HG02852 (cell line): Measurements from ENCODE around the gene SPTLC1.
"Not testable (repeated sequence)": the region's sequence is repeated elsewhere in the genome, so short reads cannot be mapped to it uniquely, and the experiment has no call there.

Experiments
- ATAC-seq: cut with Tn5 transposase; IDR thresholded peaks from one replicate; pipeline ENCODE4 v1.9.1; 2021; ENCODE audit warnings: mild to moderate bottlenecking, moderate library complexity; ENCODE audit not compliant: unreplicated experiment

SPTLC1 gene

DNA sequence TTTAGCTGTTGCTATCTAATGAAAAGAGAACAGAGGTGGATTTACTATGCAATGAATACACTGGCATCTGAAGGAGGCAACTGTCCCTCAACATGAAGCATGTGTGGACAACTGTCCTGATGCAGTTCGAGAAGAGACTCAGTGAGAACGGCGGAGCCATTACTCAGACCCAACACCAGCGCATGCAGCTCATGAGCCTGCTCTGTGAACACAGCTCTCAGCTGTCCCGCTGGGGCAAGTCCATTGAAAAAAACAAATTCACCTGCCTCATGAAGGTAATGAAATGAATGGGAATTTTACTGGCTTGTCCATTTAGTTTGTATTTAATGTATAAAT is 78.8 kb downstream of the SPTLC1 start:
- no peak for ATAC-seq

DNA sequence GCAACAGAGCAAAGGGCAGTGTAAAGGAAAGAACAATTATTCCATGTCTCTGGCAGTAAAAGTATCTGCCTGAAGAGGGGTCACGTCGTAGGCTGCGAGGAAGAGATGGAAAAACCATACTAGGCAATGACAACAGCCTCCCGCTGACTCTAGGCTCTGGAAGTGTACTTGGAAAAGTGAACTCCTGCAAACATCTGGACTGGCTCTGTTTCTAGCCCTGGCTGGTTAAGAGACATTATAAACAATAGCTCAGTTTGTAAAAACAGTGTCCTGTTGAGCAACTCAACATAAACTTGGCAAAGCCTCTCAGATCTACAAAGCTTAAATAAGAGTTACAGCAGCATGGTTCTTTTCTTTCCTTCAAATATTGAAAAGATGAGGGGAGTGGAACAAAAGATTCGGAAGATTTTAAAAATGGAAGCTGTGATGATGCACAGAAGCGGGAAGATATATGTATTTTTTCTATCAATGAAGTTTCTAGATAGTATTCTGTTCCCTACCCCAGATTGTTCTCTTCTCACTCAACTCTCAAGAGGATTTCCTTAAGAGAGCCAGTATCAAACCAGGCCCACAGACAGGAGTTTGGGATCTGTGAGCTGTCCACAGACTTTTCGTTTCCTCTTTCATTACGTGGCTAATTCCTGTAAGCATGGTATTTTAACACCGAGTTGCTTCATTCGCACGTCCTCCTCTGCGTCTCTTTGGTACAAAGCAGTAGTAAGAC is 79.4 kb downstream of the SPTLC1 start:
- ATAC-seq = no peak

- no peak for ATAC-seq
These were observed 80.1 kb downstream of the SPTLC1 start for GRCh38 chr9:92035146-92035545.

GRCh38 chr9:92033991-92034390 is 81.2 kb downstream of the SPTLC1 start:
- ATAC-seq = no peak

DNA sequence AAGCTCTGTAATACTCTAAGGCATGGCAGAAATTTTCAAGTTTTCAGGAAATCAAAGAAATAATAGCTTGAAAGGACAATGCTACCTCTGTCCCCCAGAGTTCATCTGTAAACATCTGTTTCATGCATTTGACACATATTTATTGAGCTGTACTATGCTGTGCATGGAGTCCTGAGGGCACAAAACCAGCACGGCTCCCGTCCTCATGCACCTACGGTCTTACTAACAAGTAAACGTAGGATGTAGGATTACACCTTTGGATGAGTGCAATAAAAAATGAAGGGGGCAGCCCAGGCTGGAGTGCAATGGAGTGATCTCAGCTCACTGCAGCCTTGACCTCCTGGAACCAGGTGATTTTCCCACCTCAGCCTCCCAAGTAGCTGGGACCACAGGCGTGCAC is 81.9 kb downstream of the SPTLC1 start:
- no peak for ATAC-seq

GRCh38 chr9:92032891-92033290 is 82.3 kb downstream of the SPTLC1 start:
- no peak for ATAC-seq

DNA sequence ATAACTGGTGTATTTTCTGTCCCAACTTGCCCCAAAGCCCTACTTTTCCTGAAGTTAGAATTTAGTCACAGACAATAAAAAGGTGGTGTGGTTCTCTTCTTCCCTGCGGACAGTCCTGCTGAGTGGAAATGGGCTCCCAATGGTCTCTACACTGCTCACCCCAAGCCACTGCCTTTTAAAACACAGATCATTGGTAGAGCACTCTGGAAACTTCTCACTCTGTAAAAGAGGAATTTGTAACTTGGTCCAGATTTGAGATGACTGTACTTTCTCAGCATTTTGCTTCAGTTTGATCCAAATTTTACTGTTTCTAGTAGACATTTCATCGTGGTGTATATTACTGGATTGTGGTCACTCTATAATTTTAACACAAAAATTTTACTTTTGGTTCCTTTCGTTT is 84.8 kb downstream of the SPTLC1 start:
- no peak for ATAC-seq

DNA sequence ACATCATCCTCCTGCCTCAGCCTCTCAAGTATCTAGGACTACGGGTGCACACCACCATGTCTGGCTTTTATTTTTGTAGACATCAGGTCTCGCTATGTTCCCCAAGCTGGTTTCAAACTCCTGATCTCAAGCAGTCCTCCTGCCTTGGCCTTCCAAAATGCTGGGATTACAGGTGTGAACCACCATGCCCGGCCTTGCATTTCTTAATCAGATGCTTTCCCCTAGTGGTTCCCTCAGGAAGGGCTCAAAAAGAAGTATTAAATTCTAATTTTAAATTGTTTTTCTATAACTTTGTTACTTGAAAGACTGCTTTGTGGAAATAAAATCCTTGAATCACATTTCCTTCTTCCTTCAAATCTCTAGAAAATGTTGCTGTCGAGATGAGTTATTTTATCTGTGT is 85.7 kb downstream of the SPTLC1 start:
- no peak for ATAC-seq

DNA sequence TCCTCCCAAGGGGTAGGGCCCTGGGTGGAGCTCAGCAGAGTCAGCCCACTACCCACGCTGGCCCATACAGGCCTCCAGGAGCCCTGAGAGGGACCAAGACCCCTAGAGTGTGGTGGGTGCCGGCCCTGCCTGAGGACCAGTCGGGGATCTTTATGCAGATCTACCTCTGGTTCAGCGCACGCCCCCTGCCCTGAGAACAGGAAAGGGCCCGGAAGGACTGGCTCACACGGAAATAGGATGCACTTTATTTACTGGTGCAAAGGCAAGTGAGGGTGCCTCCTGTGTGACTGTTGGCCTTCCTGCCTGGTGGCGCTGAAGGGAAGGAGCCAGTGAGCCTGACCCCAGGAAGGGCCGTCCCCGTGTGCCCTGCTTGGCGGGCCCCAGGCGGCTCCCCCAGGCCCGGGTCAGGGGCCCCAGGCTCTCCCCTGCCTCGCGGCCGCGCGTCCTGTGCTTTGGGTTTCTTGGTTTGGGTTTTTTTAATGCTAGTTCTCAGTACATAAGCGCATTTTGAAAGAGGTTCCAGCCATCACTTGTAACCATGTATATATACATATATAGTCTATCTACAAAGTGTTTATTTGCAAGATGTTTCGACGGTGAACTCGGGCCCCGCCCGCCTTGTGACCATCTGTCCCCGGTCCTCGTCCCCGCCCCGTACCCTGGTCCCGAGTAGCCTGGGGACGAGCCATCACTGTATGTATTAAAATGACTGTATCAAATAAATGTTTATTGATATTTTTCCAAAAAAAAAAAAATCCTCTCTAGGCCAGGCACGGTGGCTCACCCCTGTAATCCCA is 88.8 kb downstream of the SPTLC1 start:
- ATAC-seq = no peak

DNA sequence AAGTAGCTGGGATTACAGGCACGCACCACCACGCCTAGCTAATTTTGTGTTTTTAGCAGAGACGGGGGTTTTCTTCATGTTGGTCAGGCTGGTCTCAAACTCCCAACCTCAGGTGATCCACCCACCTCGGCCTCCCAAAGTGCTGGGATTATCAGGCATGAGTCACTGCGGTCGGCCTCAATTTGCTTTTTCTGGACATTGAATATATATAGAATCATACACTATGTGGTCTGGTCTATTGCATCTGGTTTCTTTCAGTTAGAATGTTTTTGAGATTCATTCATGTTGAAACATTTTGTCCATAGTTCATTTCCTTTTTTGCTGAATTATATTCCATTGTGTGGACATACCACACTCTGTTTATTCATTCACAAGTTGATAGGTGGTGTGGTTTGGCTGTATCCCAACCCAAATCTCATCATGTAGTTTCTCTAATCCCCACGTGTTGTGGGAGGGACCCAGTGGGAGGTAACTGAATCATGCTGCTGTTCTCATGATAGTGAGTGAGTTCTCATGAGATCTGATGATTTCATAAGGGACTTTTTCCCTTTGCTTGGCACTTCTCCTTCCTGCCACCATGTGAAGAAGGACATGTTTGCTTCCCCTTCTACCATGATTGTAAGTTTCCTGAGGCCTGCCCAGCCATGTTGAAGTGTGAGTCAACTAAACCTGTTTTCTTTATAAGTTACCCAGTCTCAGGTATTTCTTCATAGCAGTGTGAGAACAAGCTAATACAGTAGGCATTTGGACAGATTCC is 93.2 kb downstream of the SPTLC1 start:
- not testable (repeated sequence) for ATAC-seq

DNA sequence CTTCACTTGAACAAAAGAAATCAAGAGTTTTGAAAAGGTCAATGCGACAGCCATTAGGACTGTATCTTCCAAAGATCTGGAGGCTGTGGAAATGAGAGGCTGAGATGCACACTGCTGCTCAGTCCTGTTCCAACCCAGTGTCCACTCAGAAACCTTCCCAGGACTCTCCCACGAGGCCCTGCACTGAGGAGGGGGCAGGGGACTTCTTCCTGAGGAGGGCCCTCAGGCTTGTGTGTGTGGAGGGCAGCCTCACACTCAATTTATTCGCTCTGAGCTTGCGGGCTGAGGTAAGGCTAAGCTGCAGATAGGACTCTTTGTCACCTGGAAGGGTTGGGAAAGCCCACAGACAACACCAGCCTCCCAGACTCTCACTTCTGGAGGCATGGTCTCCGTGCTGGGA is 95.6 kb downstream of the SPTLC1 start:
- ATAC-seq = no peak

DNA sequence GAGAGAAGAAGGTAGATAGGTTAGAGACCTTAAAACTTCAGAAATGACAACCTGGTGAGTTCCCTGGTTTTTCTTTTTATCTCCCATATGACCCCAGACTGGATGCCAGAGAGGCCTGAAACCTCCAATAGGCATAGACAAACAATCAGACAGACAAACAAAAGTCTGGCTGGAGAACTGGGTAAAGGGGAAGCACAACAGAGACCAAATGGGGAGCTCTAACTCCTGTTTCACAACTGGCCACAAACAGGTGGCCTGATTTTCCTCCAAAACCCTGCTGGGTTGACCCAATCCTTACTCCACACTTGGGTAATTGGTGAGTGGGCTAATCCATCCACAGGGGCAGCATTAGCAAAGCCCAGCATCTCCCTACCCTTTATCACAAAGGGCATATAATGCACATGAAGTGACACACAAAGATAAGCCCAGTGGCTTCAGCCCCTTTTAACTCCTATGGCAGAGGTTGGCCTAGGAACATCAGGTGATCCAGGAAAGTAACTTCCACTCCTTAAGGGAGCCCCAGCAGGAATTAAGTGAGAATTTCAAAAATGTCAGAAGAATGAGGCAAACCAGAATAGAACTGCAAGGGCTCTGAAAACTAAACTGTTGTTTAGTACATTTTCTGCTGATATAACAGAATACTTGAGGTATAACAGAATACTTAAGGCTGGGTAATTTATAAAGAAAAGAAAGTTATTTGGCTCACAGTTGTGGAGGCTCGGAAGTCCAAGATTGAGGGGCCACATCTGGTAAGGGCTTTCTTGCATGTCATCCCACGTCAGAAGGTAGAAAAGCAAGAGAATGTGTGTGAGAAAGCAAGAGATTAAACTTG is 104.3 kb downstream of the SPTLC1 start:
- ATAC-seq = no peak

- not testable (repeated sequence) for ATAC-seq
These were observed 105.0 kb downstream of the SPTLC1 start for GRCh38 chr9:92010253-92010652.

DNA sequence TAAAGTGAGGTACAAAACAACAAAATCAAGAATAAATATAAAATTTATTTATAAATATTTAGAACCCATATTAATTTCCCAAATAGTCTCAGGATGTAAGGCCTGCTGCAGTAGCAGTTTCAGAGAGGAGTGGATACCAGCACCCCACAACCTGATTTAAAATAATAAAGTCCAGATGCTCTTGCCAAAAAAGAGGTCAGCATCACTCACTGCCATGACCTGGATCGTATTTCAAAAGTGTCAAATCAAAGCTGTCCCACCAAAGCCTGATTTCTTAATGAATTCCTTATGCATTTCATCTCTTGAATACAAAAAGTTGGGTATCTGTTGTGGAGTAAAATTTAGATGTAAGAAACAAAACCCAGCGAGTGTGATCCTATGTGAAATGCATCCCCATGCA is 107.2 kb downstream of the SPTLC1 start:
- ATAC-seq = no peak

- ATAC-seq = no peak
These were observed 111.2 kb downstream of the SPTLC1 start for GRCh38 chr9:92004045-92004392.

- no peak for ATAC-seq
These were observed 111.7 kb downstream of the SPTLC1 start for GRCh38 chr9:92003308-92004044.

- not testable (repeated sequence) for ATAC-seq
These were observed 113.3 kb downstream of the SPTLC1 start for GRCh38 chr9:92001948-92002347.

DNA sequence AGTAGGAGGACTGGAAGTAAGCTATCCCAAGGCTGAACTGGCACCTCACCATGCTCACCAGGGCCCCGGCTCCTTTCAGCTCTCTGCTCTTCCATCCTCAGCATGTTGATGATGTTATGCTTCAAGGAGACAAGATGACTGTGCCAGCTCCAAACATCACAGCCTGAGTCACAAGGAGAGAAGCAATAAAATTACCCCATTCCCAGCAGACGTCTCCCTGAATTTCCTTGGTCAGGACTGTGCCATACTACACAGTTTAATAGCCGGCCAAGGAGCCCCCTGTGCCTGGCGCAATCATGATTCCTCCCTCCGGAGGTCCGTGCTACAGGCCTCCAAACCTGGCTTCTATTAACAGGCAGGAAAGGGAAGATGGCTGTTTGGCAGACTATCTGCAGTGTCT is 114.0 kb downstream of the SPTLC1 start:
- no peak for ATAC-seq

- ATAC-seq = no peak
These were observed 120.1 kb downstream of the SPTLC1 start for GRCh38 chr9:91995000-91995655.

- no peak for ATAC-seq
These were observed 120.8 kb downstream of the SPTLC1 start for GRCh38 chr9:91994422-91994821.
